Testis (tissue), 5 donors: ENCODE measurements around the gene ZNF296. TPM values are rescaled to one million over a fixed set of nuclear protein-coding genes. Genes with fewer than 3 reads are reported as not detected.

ENCODE experiments used
- DNase-seq: peaks from one replicate; pipeline ENCODE4 v3.0.0-alpha.2; 2019
- H3K27ac ChIP-seq, 2 donors: fragments of 200-600 bp; sonication (generic); one replicate each; pipeline ENCODE4 v1.5.1; 2019
- H3K27me3 ChIP-seq: fragments of 200-600 bp; sonication (generic); one replicate; pipeline ENCODE4 v1.5.1; 2019
- H3K36me3 ChIP-seq: fragments of 200-600 bp; sonication (generic); one replicate; pipeline ENCODE4 v1.5.1; 2017; ENCODE audit warnings: low read depth; ENCODE audit errors: missing control alignments
- H3K4me1 ChIP-seq: fragments of 200-600 bp; sonication (generic); one replicate; pipeline ENCODE4 v1.5.1; 2019
- H3K4me3 ChIP-seq, 2 donors: fragments of 200-600 bp; sonication (generic); one replicate each; pipeline ENCODE4 v1.5.1; 2017 to 2019
- H3K9me3 ChIP-seq: fragments of 200-600 bp; sonication (generic); one replicate; pipeline ENCODE4 v1.5.1; 2017
- POLR2A ChIP-seq: fragments of 450-650 bp; IDR thresholded peaks from one replicate; pipeline ENCODE4 v1.6.1; 2017; ENCODE audit warnings: antibody characterized with exemption, mild to moderate bottlenecking, moderate library complexity
- WGBS, 2 donors: methylation state at CpG; one replicate each; pipeline ENCODE4 v1.1.5; 2018; 5-methylcytosine and 5-hydroxymethylcytosine counted together
- intact Hi-C: fragments of 100-400 bp; cut with DNase I; formaldehyde crosslinking; loops from one replicate; pipeline ENCODE4 v1.15.1; 2023; ENCODE audit warnings: low total_unique reads
- long read RNA-seq, 2 donors: transcript quantifications; one replicate each; lab custom pipeline, GENCODE V29; 2026
- polyA plus RNA-seq: library from polyadenylated mRNA; stranded (reverse); fragments of 350-450 nt; fragmentation: Illumina TruSeq; extraction: RNeasy Lipid Tissue Mini Kit (QIAGEN cat#74804); gene quantifications from one replicate; pipeline ENCODE4 v1.2.3, GENCODE V29; 2014; ENCODE audit warnings: low read depth, low replicate concordance; ENCODE audit not compliant: insufficient read depth
- total RNA-seq, 2 donors: library from RNA; depleted of rRNA; stranded (reverse); fragments of >200 nt; gene quantifications; one replicate each; pipeline ENCODE4 v1.2.3, GENCODE V29; 2016
- TF ChIP-seq, protein P1 (sequence below), 3 experiments: fragments of 450-650 bp in 2 of 3; fragments of 200-600 bp in 1 of 3; sonication (generic) in 1 of 3; IDR thresholded peaks; one replicate each; pipeline ENCODE4 v1.5.1; 2016 to 2019; ENCODE audit warnings: antibody characterized with exemption in 3 of 3, mild to moderate bottlenecking in 2 of 3, moderate library complexity in 1 of 3

The ZNF296 gene
- total RNA-seq, result 1 to 10 TPM; 5.8 to 6.7 TPM
- 3.0 TPM for polyA plus RNA-seq
- long read RNA-seq, donor 1, partial matches to known transcripts, result 0 of 2 reads
- long read RNA-seq, donor 1, other reads (novel, unspliced or antisense), result 0 of 2 reads
- long read RNA-seq, donor 2, partial matches to known transcripts, result 0 of 1 reads
- long read RNA-seq, donor 2, other reads (novel, unspliced or antisense), result 0 of 1 reads

DNA sequence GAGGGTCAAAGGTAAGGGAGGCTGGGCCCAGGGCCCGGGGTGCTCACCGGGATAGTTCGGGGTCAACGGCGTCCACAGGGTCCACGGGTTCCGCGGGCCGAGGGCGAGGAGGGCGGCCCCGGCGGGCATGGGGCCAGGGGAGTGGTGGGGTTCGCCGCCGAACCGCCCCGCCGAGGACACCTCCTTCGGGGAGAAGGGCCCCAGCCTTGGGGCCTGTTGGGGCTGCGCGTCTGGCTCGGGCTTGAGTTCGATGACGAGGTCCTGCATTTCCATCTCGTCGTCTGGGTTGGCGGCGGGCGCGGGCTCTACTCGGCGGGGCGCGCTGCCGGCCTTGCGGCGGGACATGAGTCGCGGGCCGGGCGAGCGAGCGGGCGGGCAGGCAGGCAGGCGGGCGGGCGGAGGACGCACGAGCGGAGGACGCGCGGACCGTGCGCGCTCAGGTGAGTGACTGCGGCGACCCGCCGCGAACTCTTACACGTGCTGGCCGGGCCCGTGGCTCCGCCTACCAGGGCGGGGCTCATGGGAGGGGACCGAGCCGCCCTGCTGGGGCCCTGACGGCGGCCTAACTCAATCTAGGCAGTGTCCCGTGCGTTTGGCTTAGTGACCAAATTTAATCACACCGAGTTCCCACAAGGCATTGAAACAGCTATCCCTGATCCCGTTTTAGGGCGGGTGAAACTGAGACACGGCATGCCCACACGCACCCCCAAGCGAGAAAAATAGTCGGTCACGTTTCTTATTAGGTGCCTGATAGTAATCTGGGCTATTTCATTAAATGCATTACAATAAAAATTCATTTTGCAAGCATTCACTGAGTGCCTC, at the start of gene ZNF296:
Gene ZNF296 (minus strand): TSS at position 450 of the 822 bp plus-strand sequence. CDS start 105 bp downstream, at position 345.
- Histone ChIP-seq H3K4me3 (peak within 1 kb of the TSS; percentile 46 to 55), H3K9me3 (no peaks in the 10 kb centered on the region), H3K27ac (no peak within 1 kb of the TSS), H3K36me3 (no peaks in the 10 kb centered on the region), H3K27me3 (no peaks in the 10 kb centered on the region), H3K4me1 (peaks cover 23% of the 10 kb centered on the region)
- WGBS, 2 donors, result 4 to 5% methylated on average over 11 to 51 of the region's 81 CpGs
- peak; percentile 70 for DNase-seq
- no peak for TF ChIP-seq POLR2A
- TF ChIP-seq, protein P1, sequence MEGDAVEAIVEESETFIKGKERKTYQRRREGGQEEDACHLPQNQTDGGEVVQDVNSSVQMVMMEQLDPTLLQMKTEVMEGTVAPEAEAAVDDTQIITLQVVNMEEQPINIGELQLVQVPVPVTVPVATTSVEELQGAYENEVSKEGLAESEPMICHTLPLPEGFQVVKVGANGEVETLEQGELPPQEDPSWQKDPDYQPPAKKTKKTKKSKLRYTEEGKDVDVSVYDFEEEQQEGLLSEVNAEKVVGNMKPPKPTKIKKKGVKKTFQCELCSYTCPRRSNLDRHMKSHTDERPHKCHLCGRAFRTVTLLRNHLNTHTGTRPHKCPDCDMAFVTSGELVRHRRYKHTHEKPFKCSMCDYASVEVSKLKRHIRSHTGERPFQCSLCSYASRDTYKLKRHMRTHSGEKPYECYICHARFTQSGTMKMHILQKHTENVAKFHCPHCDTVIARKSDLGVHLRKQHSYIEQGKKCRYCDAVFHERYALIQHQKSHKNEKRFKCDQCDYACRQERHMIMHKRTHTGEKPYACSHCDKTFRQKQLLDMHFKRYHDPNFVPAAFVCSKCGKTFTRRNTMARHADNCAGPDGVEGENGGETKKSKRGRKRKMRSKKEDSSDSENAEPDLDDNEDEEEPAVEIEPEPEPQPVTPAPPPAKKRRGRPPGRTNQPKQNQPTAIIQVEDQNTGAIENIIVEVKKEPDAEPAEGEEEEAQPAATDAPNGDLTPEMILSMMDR (IDR thresholded peaks at IDR 0.05), result no peak
- intact Hi-C loops, result no loop called here

DNA sequence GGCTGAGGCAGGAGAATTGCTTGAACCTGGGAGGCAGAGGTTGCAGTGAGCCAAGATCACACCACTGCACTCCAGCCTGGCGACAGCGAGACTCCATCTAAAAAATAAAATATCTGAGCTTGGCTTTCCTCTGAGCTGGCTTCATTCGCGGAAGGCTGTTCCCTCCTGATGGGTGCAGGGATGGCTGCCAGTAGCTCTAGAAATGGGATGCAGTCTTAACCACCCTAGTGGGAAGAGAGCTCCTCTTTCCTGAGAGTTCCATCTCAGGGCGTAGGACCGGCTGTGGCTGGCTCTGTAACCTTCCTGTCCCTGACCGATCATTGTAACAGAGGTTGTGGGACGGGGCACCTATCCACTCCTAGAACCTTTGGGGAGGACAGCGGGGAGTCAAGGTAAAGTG, 49.1 kb upstream of the ZNF296 start:
- H3K27ac ChIP-seq, result no peak overlapping the region
- TF ChIP-seq, protein P1 (IDR thresholded peaks at IDR 0.05), result no peak
- TF ChIP-seq POLR2A, result no peak
- no peaks in the 10 kb centered on the region for H3K27me3 ChIP-seq
- H3K9me3 ChIP-seq, result no peaks in the 10 kb centered on the region
- no peak overlapping the region for H3K4me3 ChIP-seq
- no peaks in the 10 kb centered on the region for H3K4me1 ChIP-seq
- no peak for DNase-seq
- H3K36me3 ChIP-seq, result no peaks in the 10 kb centered on the region
- intact Hi-C loops, result no loop called here
- WGBS, 2 donors, result 93 to 98% methylated on average over 9 of the region's 9 CpGs

GRCh38 chr19:45124021-45124420, 47.7 kb upstream of the ZNF296 start:
- no peak overlapping the region for H3K27ac ChIP-seq
- H3K27me3 ChIP-seq, result no peaks in the 10 kb centered on the region
- no peak for DNase-seq
- no peak overlapping the region for H3K4me3 ChIP-seq
- no peaks in the 10 kb centered on the region for H3K36me3 ChIP-seq
- no peaks in the 10 kb centered on the region for H3K9me3 ChIP-seq
- TF ChIP-seq, protein P1 (IDR thresholded peaks at IDR 0.05), result no peak
- no peak for TF ChIP-seq POLR2A
- WGBS, 2 donors, result 83 to 84% methylated on average over 6 of the region's 6 CpGs
- intact Hi-C loops, result no loop called here
- H3K4me1 ChIP-seq, result no peaks in the 10 kb centered on the region

GRCh38 chr19:45123440-45123850, 47.2 kb upstream of the ZNF296 start:
- no peaks in the 10 kb centered on the region for H3K36me3 ChIP-seq
- WGBS, 2 donors, result 83 to 89% methylated on average over 7 to 9 of the region's 9 CpGs
- H3K4me3 ChIP-seq, result no peak overlapping the region
- intact Hi-C loops, result no loop called here
- no peak for DNase-seq
- H3K27ac ChIP-seq, result no peak overlapping the region
- no peaks in the 10 kb centered on the region for H3K27me3 ChIP-seq
- H3K9me3 ChIP-seq, result no peaks in the 10 kb centered on the region
- no peaks in the 10 kb centered on the region for H3K4me1 ChIP-seq
- no peak for TF ChIP-seq POLR2A
- TF ChIP-seq, protein P1 (IDR thresholded peaks at IDR 0.05), result no peak
